ENCODE results near the gene ZNF200. TPM values are rescaled to one million over a fixed set of nuclear protein-coding genes. Genes with fewer than 3 reads are reported as not detected.

ZNF200 gene
- total and polyA plus RNA-seq, 2 donors (not counting 3 experiments of a cell fraction or from before 2014, with no cell fraction given): 2.8 to 10.0 TPM

DNA sequence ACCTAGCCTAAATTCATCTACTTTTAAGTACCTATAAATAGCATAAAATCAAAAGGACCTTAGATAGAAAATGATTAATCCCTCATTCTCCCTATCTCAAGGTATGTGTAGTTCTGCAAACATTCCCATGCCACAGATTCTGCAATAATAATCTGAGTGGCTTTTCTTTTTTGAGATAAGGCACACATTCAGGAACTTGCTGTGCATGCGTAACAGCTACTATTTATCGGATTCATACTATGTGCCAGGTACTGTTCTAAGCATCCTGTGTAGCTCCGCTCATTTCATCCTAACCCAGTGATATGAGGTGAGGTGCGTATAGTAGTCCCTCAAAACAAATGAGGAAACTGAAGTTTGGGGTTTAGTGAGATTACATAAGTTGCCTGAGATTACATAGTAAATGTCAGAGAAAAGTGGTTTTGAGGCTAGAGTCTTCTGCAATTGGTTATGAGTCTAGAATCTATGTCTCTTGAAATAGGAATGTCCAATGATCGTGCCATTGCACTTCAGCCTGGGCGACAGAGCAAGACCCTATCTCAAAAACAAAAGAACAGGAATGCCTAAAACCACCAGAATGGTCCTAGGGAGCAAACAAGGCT, 46.4 kb upstream of the ZNF200 start:
- Histone ChIP-seq H4K20me1 (replicated peaks; ENCODE audit: control insufficient read depth, extremely low read depth, insufficient read depth, low read length) (no peaks in the 10 kb centered on the region), H3K4me3 (replicated peaks in 1 of 3; ENCODE audit: insufficient read depth in 1 of 3, low read depth in 1 of 3, low read length in 3 of 3) (no peak overlapping the region), H3K9me1 (replicated peaks; ENCODE audit: control insufficient read depth, extremely low read depth, insufficient read depth, low read length) (no peaks in the 10 kb centered on the region), H3K36me3 (ENCODE audit: control insufficient read depth in 2 of 2, extremely low read depth in 1 of 2, insufficient read depth in 2 of 2, low read length in 2 of 2) (peaks cover 0 to 3% of the 10 kb centered on the region in 2 experiments), H3K27me3 (ENCODE audit: control insufficient read depth in 2 of 2, insufficient read depth in 2 of 2, low read length in 2 of 2) (peaks cover 14 to 22% of the 10 kb centered on the region in 2 experiments), H3K9me3 (replicated peaks; ENCODE audit: control insufficient read depth, insufficient read depth, low read length) (no peaks in the 10 kb centered on the region), H3K27ac (ENCODE audit: insufficient read depth, low read depth, low read length) (no peak overlapping the region), H3K4me1 (ENCODE audit: control insufficient read depth, extremely low read depth, insufficient read depth, low read length) (peaks cover 13% of the 10 kb centered on the region), H3K9ac (replicated peaks; ENCODE audit: extremely low read depth, insufficient read depth, low read length) (no peak overlapping the region), H3K79me2 (ENCODE audit: control insufficient read depth, insufficient read depth, low read length) (peaks cover 28% of the 10 kb centered on the region), H3K4me2 (ENCODE audit: insufficient read depth, low read length) (no peak overlapping the region), H2AFZ (ENCODE audit: low read depth, low read length) (no peak overlapping the region)
- DNase-seq (ENCODE audit: low read depth, low spot score) (no peak), FAIRE-seq (no peak)
- dilution Hi-C loops (cut with MboI; ENCODE audit: extremely low pct_ligation_motif_present, low sequenced_read_pairs): no loop called here
- BruUV-seq (replicated peaks): no TSS peak
- intact Hi-C loops (cut with micrococcal nuclease): no loop called here
- ChIA-PET CTCF (no interaction called here), POLR2A (no interaction called here)
- no peak for TF ChIP-seq MYC (IDR thresholded peaks at IDR 0.05; ENCODE audit: low read depth, low read length)
- TF ChIP-seq EZH2 (IDR thresholded peaks at IDR 0.05; ENCODE audit: borderline replicate concordance, low read depth, low read length, severe bottlenecking): no peak
- TF ChIP-seq POLR2AphosphoS5 (IDR thresholded peaks at IDR 0.05; ENCODE audit: insufficient read depth, low read depth, low read length): no peak
- TF ChIP-seq POLR2A (IDR thresholded peaks at IDR 0.05; ENCODE audit: low read depth, low read length): no peak
- no peak for TF ChIP-seq JUN (IDR thresholded peaks at IDR 0.05; ENCODE audit: borderline replicate concordance, insufficient read depth, insufficient read length, low read depth)
- TF ChIP-seq, protein P1, sequence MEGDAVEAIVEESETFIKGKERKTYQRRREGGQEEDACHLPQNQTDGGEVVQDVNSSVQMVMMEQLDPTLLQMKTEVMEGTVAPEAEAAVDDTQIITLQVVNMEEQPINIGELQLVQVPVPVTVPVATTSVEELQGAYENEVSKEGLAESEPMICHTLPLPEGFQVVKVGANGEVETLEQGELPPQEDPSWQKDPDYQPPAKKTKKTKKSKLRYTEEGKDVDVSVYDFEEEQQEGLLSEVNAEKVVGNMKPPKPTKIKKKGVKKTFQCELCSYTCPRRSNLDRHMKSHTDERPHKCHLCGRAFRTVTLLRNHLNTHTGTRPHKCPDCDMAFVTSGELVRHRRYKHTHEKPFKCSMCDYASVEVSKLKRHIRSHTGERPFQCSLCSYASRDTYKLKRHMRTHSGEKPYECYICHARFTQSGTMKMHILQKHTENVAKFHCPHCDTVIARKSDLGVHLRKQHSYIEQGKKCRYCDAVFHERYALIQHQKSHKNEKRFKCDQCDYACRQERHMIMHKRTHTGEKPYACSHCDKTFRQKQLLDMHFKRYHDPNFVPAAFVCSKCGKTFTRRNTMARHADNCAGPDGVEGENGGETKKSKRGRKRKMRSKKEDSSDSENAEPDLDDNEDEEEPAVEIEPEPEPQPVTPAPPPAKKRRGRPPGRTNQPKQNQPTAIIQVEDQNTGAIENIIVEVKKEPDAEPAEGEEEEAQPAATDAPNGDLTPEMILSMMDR (IDR thresholded peaks at IDR 0.05; ENCODE audit: extremely low read depth in 1 of 2, insufficient read depth in 1 of 2, low read depth in 1 of 2, low read length in 2 of 2): no peak
- no peak for TF ChIP-seq GATA2 (IDR thresholded peaks at IDR 0.05; ENCODE audit: insufficient read depth, insufficient read length, low read depth, low read length)
- TF ChIP-seq, protein P2, sequence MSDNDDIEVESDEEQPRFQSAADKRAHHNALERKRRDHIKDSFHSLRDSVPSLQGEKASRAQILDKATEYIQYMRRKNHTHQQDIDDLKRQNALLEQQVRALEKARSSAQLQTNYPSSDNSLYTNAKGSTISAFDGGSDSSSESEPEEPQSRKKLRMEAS (IDR thresholded peaks at IDR 0.05; ENCODE audit: insufficient read depth, insufficient read length): no peak
- TF ChIP-seq FOS (IDR thresholded peaks at IDR 0.05; ENCODE audit: borderline replicate concordance, insufficient read depth, low read length): no peak

Data from endothelial cell of umbilical vein (primary cell).